Omental fat pad (tissue), 4 donors: ENCODE data around the gene PLCB4. TPM values are rescaled to one million over a fixed set of nuclear protein-coding genes. Genes with fewer than 3 reads are reported as not detected.
"Not testable (repeated sequence)": the region's sequence is repeated elsewhere in the genome, so short reads cannot be mapped to it uniquely, and the experiment has no call there.

Experiments
- ATAC-seq: fragments of 150-250 bp; one replicate; pipeline ENCODE4 v1.9.1; 2016; ENCODE audit warnings: mild to moderate bottlenecking, moderate library complexity; ENCODE audit not compliant: low FRiP score
- DNase-seq: peaks from one replicate; pipeline ENCODE4 v3.0.0-alpha.2; 2019; ENCODE audit warnings: low spot score
- total RNA-seq, 4 donors: library from RNA; depleted of rRNA; stranded (reverse); fragments of >200 nt; gene quantifications; one replicate each; pipeline ENCODE4 v1.1.0, GENCODE V29; 2016
- TF ChIP-seq, protein P1 (sequence below), 3 donors: fragments of 450-650 bp; IDR thresholded peaks; one replicate each; pipeline ENCODE4 v1.5.1; 2016 to 2017; ENCODE audit warnings: antibody characterized with exemption in 3 of 3, mild to moderate bottlenecking in 3 of 3, moderate library complexity in 2 of 3

Gene PLCB4
- total RNA-seq, 4 donors from 2014 or later: 6.6 to 18.4 (median 11.4) TPM

DNA sequence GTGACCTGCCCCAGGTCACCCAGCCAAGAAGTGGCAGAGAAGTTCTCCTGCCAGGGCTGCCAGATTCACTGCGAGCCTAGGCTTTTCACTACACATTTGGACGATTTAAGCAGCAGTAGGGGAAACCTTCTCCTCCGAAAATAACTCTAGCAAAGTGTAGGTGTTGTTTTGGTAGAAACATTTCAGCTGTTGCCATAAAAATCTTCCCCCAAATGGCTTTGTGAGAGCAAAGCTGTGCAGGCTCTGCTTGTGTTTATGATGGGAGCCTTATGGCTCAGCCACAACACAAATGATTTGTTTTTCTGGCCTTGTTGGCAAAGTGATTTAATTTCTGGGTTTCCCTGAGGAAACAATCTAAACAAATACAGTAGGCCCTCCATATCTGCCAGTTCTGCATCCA lies 81.8 kb downstream of the PLCB4 start:
- ATAC-seq: no peak
- DNase-seq: no peak
- TF ChIP-seq, protein P1, sequence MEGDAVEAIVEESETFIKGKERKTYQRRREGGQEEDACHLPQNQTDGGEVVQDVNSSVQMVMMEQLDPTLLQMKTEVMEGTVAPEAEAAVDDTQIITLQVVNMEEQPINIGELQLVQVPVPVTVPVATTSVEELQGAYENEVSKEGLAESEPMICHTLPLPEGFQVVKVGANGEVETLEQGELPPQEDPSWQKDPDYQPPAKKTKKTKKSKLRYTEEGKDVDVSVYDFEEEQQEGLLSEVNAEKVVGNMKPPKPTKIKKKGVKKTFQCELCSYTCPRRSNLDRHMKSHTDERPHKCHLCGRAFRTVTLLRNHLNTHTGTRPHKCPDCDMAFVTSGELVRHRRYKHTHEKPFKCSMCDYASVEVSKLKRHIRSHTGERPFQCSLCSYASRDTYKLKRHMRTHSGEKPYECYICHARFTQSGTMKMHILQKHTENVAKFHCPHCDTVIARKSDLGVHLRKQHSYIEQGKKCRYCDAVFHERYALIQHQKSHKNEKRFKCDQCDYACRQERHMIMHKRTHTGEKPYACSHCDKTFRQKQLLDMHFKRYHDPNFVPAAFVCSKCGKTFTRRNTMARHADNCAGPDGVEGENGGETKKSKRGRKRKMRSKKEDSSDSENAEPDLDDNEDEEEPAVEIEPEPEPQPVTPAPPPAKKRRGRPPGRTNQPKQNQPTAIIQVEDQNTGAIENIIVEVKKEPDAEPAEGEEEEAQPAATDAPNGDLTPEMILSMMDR (IDR thresholded peaks at IDR 0.05): no peak

DNA sequence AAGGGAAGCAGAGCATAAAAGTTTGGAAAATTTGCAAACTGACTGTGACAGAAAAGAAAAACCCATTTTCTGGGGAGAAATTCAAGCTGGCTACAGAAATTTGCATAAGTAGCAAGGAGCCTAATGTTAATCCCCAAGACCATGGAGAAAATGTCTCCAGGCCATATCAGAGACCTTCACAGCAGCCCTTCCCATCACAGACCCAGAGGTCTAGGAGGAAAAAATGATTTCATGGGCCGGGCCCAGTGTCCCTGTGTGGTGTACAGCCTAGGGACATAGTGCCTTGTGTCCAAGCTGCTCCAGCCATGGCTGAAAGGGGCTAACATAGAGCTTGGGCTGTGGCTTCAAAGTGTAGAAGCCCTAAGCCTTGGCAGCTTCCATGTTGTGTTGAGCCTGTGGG lies 83.3 kb downstream of the PLCB4 start:
- not testable (repeated sequence) for DNase-seq, ATAC-seq

DNA sequence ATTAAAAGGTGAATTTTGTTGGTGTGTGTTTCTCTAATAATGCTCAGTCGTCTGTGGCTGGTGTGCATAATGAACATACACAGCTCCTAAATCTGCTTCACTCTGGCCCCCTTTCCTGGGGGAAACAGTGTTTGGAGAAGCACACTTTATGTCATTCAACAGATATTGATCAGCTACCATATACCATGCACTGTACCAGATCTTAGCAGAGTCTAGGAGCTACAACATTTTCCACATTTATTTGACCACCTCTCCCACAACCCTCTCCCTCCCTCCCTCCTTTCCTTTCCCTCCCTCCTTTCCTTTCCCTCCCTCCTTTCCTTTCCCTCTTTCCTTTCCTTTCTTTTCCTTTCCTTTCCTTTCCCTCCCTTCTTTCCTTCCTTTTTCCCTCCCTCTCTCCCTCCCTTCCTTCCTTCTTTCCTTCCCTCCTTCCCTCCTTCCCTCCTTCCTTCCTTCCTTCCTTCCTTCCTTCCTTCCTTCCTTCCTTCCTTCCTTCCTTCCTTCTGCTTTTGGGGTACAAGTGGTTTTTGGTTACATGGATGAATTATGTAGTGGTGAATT lies 85.7 kb downstream of the PLCB4 start:
- TF ChIP-seq, protein P1 (IDR thresholded peaks at IDR 0.05): no peak
- no peak for ATAC-seq
- no peak for DNase-seq

DNA sequence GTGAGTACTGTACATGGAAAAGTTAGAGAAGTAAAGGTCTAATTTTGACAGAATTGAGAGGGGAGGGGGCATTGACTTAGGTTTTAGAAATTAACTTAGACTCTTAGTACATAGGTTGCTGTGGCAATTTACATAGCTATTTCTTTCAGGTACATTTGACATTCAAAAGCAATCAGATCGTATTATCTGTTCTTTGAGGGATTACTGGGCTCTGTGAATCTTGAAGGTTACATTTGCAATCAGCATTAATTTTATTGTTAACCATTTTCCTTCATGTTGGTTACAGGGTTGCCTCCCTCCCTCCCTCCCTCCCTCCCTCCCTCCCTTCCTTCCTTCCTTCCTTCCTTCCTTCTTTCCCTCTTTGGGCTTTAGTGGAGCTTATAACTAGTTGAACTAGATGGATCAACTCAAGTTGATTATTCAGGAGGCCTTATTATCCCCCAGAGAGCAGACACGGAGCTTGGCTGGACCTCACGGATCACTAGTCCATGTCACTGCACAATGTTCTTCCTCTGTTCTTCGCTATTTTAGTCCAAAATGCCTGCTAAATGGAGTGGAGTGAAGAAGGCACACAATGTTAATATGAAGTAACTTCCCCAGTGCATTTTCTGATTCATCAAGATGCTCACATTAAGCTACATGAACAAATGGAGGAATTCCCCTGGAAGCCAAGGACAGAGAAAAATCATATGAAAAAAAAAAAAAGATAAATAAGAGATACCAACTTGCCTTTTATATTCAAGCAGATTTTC lies 87.8 kb downstream of the PLCB4 start:
- ATAC-seq (no peak), DNase-seq (no peak)
- TF ChIP-seq, protein P1 (IDR thresholded peaks at IDR 0.05): no peak

DNA sequence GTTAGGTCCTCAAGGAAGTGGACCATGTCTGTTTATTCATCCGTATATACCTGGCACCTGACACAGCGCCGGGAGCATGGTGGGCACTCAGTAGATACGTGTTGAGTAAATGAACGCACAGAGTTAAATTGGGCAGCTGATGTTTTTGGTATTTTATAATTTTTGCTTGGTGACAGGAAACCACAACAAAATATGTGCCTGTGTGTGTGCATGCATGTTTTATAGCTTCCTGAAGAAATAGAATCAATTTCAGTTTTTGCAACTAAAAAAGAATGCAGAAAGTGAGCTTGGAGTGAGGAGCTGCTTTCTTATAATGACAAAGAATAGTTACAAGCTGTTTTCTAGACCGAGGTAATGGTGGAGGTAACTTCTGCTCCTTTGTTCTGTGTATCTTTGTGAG lies 91.4 kb downstream of the PLCB4 start:
- ATAC-seq (no peak), DNase-seq (no peak)
- TF ChIP-seq, protein P1 (IDR thresholded peaks at IDR 0.05): no peak

DNA sequence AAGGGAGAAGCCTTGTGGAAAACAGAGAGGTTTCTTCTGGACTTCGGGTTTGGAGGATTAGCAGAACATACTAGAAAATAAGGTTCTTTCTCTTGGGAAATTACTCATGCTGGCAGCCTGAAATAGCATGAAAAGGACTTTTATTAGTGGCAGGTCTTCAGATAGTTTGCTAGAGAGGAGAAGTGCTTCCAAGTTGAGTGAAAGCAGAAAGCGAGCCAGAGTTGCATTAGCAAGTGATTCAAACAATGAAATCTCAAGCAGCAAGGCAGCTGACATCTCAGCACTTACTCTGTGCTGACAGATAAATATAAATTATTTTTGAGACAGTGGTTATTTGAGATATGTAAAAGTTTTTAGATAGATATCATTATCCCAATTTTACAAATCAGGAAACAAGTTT lies 91.9 kb downstream of the PLCB4 start:
- DNase-seq (no peak), ATAC-seq (no peak)
- TF ChIP-seq, protein P1 (IDR thresholded peaks at IDR 0.05): no peak

DNA sequence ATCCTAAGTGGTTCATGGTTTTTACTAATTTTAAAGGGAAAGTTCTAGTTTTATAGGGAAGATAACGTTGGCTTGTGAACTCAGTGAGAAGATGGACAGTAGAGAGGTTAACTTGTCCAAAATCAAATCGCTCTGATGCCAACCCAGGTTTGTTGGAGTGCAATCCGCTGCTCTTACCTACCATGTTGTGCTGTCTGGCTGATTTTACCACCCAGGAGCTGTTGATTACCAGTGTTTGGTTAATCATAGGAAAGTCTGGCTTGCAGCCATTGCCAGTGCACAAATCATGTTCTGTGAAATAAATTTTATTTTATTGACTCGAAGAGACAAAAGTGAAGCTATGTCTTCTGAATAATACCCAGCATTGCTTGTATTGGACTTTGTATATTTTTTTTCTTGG lies 92.4 kb downstream of the PLCB4 start:
- DNase-seq: no peak
- TF ChIP-seq, protein P1 (IDR thresholded peaks at IDR 0.05): no peak
- ATAC-seq: no peak
